OCI-LY7 (cell line): Measurements from ENCODE around the gene ZNF688.

Source experiments
- EZH2phosphoT487 ChIP-seq: fragments of 200-600 bp; sonication (generic); IDR thresholded peaks from 2 replicates; pipeline ENCODE4 v1.6.1; 2018; ENCODE audit warnings: low read depth, borderline replicate concordance, mild to moderate bottlenecking, mixed run types, antibody characterized with exemption, low read length, moderate library complexity, mixed read lengths
- TF ChIP-seq, protein P1 (sequence below): fragments of 200-600 bp; sonication (generic); conservative IDR thresholded peaks from 2 replicates; pipeline ENCODE4 v1.5.1; 2014; ENCODE audit warnings: mild to moderate bottlenecking, antibody characterized with exemption, low read length, moderate library complexity, mixed read lengths

GRCh38 chr16:30565526-30565925 is 6.0 kb downstream of the ZNF688 start:
- TF ChIP-seq, protein P1, sequence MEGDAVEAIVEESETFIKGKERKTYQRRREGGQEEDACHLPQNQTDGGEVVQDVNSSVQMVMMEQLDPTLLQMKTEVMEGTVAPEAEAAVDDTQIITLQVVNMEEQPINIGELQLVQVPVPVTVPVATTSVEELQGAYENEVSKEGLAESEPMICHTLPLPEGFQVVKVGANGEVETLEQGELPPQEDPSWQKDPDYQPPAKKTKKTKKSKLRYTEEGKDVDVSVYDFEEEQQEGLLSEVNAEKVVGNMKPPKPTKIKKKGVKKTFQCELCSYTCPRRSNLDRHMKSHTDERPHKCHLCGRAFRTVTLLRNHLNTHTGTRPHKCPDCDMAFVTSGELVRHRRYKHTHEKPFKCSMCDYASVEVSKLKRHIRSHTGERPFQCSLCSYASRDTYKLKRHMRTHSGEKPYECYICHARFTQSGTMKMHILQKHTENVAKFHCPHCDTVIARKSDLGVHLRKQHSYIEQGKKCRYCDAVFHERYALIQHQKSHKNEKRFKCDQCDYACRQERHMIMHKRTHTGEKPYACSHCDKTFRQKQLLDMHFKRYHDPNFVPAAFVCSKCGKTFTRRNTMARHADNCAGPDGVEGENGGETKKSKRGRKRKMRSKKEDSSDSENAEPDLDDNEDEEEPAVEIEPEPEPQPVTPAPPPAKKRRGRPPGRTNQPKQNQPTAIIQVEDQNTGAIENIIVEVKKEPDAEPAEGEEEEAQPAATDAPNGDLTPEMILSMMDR, result no peak
- no peak for TF ChIP-seq EZH2phosphoT487
